Measurements from ENCODE around the gene PGBD5. TPM values are rescaled to one million over a fixed set of nuclear protein-coding genes. Genes with fewer than 3 reads are reported as not detected.

PGBD5 gene
- total RNA-seq, 1 donor from 2014 or later, result 72.4 TPM

DNA sequence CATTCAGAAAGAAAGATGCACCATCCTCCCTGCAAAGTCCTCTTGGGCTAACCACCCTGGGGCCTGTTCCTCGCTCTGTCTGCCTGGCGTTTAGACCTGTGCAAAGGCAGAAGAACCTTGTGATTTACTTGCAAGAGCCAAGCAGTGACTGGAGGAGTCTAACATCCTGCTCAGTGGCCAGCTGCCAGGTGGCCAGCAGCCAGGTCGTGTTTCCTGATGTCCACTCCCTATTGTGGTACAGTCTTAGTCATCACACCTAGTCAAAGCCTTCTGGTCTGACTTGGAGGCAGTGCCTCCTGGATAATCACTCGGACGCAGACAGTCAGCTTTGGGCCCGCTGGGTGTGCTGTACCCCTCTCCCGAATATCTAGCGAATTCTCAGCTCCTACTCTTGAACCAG lies 118.1 kb downstream of the PGBD5 start:
- H3K4me1 Mint-ChIP-seq (ENCODE audit: low read depth, unreplicated experiment), result no peaks in the 10 kb centered on the region
- DNase-seq, result no peak
- H3K9me3 Mint-ChIP-seq (ENCODE audit: unreplicated experiment), result no peaks in the 10 kb centered on the region
- no peak overlapping the region for H3K27ac Mint-ChIP-seq (ENCODE audit: unreplicated experiment)
- no peaks in the 10 kb centered on the region for H3K27me3 Mint-ChIP-seq (ENCODE audit: unreplicated experiment)
- no peak overlapping the region for H3K4me3 Mint-ChIP-seq (ENCODE audit: unreplicated experiment)
- H3K36me3 Mint-ChIP-seq (ENCODE audit: unreplicated experiment), result no peaks in the 10 kb centered on the region
- TF ChIP-seq, protein P1, sequence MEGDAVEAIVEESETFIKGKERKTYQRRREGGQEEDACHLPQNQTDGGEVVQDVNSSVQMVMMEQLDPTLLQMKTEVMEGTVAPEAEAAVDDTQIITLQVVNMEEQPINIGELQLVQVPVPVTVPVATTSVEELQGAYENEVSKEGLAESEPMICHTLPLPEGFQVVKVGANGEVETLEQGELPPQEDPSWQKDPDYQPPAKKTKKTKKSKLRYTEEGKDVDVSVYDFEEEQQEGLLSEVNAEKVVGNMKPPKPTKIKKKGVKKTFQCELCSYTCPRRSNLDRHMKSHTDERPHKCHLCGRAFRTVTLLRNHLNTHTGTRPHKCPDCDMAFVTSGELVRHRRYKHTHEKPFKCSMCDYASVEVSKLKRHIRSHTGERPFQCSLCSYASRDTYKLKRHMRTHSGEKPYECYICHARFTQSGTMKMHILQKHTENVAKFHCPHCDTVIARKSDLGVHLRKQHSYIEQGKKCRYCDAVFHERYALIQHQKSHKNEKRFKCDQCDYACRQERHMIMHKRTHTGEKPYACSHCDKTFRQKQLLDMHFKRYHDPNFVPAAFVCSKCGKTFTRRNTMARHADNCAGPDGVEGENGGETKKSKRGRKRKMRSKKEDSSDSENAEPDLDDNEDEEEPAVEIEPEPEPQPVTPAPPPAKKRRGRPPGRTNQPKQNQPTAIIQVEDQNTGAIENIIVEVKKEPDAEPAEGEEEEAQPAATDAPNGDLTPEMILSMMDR (IDR thresholded peaks at IDR 0.05; ENCODE audit: partially characterized antibody, unreplicated experiment), result no peak

DNA sequence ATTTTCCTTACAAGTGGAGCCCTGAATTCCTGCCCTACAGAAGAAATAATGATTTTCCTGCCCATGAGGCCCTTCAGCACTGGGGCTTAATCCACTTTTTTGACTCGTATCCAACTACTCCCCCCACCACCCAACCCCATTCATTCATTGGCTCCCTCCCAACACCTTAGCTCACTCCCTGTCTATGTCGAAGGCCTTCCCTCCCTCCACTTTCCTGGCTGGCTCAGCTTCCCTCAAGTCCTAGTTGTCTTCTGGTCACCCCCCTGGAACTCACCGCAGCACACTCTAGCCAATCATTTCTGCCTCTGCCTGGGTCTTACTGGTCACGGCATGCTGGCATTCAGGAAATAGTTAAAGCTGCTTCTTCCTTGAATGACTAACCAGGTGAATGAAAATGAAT lies 118.9 kb downstream of the PGBD5 start:
- TF ChIP-seq, protein P1 (IDR thresholded peaks at IDR 0.05; ENCODE audit: partially characterized antibody, unreplicated experiment), result no peak
- Mint-ChIP-seq H3K4me1 (ENCODE audit: low read depth, unreplicated experiment) (no peaks in the 10 kb centered on the region), H3K27ac (ENCODE audit: unreplicated experiment) (no peak overlapping the region), H3K36me3 (ENCODE audit: unreplicated experiment) (no peaks in the 10 kb centered on the region), H3K27me3 (ENCODE audit: unreplicated experiment) (no peaks in the 10 kb centered on the region), H3K4me3 (ENCODE audit: unreplicated experiment) (no peak overlapping the region), H3K9me3 (ENCODE audit: unreplicated experiment) (no peaks in the 10 kb centered on the region)
- no peak for DNase-seq

- Mint-ChIP-seq H3K36me3 (ENCODE audit: unreplicated experiment) (no peaks in the 10 kb centered on the region), H3K4me1 (ENCODE audit: low read depth, unreplicated experiment) (no peaks in the 10 kb centered on the region), H3K27me3 (ENCODE audit: unreplicated experiment) (no peaks in the 10 kb centered on the region), H3K9me3 (ENCODE audit: unreplicated experiment) (no peaks in the 10 kb centered on the region), H3K4me3 (ENCODE audit: unreplicated experiment) (no peak overlapping the region), H3K27ac (ENCODE audit: unreplicated experiment) (no peak overlapping the region)
- TF ChIP-seq, protein P1 (IDR thresholded peaks at IDR 0.05; ENCODE audit: partially characterized antibody, unreplicated experiment), result no peak
- DNase-seq, result no peak
These were observed 120.0 kb downstream of the PGBD5 start for GRCh38 chr1:230306169-230306568.

GRCh38 chr1:230303822-230304221 lies 122.3 kb downstream of the PGBD5 start:
- DNase-seq, result no peak
- H3K27ac Mint-ChIP-seq (ENCODE audit: unreplicated experiment), result no peak overlapping the region
- H3K27me3 Mint-ChIP-seq (ENCODE audit: unreplicated experiment), result no peaks in the 10 kb centered on the region
- no peaks in the 10 kb centered on the region for H3K36me3 Mint-ChIP-seq (ENCODE audit: unreplicated experiment)
- H3K4me3 Mint-ChIP-seq (ENCODE audit: unreplicated experiment), result no peak overlapping the region
- TF ChIP-seq, protein P1 (IDR thresholded peaks at IDR 0.05; ENCODE audit: partially characterized antibody, unreplicated experiment), result no peak
- no peaks in the 10 kb centered on the region for H3K9me3 Mint-ChIP-seq (ENCODE audit: unreplicated experiment)
- H3K4me1 Mint-ChIP-seq (ENCODE audit: low read depth, unreplicated experiment), result peaks cover 1% of the 10 kb centered on the region

GRCh38 chr1:230303069-230303468 lies 123.1 kb downstream of the PGBD5 start:
- H3K4me1 Mint-ChIP-seq (ENCODE audit: low read depth, unreplicated experiment), result peaks cover 1% of the 10 kb centered on the region
- no peaks in the 10 kb centered on the region for H3K9me3 Mint-ChIP-seq (ENCODE audit: unreplicated experiment)
- TF ChIP-seq, protein P1 (IDR thresholded peaks at IDR 0.05; ENCODE audit: partially characterized antibody, unreplicated experiment), result no peak
- DNase-seq, result no peak
- H3K27ac Mint-ChIP-seq (ENCODE audit: unreplicated experiment), result no peak overlapping the region
- no peak overlapping the region for H3K4me3 Mint-ChIP-seq (ENCODE audit: unreplicated experiment)
- H3K36me3 Mint-ChIP-seq (ENCODE audit: unreplicated experiment), result no peaks in the 10 kb centered on the region
- no peaks in the 10 kb centered on the region for H3K27me3 Mint-ChIP-seq (ENCODE audit: unreplicated experiment)
